Gastroesophageal sphincter (tissue), 3 donors: ENCODE data around the gene ELL.

Experiments used
- CTCF ChIP-seq, 4 experiments: fragments of 200-600 bp in 2 of 4; fragments of 450-650 bp in 2 of 4; sonication (generic) in 1 of 4; IDR thresholded peaks; one replicate each; pipeline ENCODE4 v1.5.1; 2017 to 2019; ENCODE audit warnings: antibody characterized with exemption in 4 of 4, mild to moderate bottlenecking in 2 of 4, moderate library complexity in 2 of 4
- POLR2A ChIP-seq, 2 donors: fragments of 450-650 bp; IDR thresholded peaks; one replicate each; pipeline ENCODE4 v1.6.1; 2017; ENCODE audit warnings: antibody characterized with exemption in 2 of 2, mild to moderate bottlenecking in 2 of 2, moderate library complexity in 1 of 2
- POLR2AphosphoS5 ChIP-seq: sonication (generic); formaldehyde crosslinking; IDR thresholded peaks from one replicate; pipeline ENCODE4 v1.6.1; 2017; ENCODE audit warnings: antibody characterized with exemption

- TF ChIP-seq CTCF (IDR thresholded peaks at IDR 0.05) (no peak), POLR2A (IDR thresholded peaks at IDR 0.05) (no peak), POLR2AphosphoS5 (no peak)
Observed at GRCh38 chr19:18433735-18434398, 88.0 kb downstream of the ELL start.
